Mucosa of descending colon (tissue), 3 donors: Measurements from ENCODE around the gene HCCS. TPM values are rescaled to one million over a fixed set of nuclear protein-coding genes. Genes with fewer than 3 reads are reported as not detected.

Experiments used
- ATAC-seq: fragments of 200-7000 bp; cut with Tn5 transposase; one replicate; pipeline ENCODE4 v1.9.1; 2020; ENCODE audit warnings: mild to moderate bottlenecking, moderate library complexity
- DNase-seq, 3 donors: peaks; one replicate each; pipeline ENCODE4 v3.0.0-alpha.2; 2020
- H3K36me3 ChIP-seq: fragments of 200-600 bp; one replicate; pipeline ENCODE4 v1.8.0; 2021; ENCODE audit warnings: low read depth, mild to moderate bottlenecking
- H3K4me1 ChIP-seq: fragments of 200-600 bp; one replicate; pipeline ENCODE4 v1.8.0; 2021; ENCODE audit warnings: low read depth, mild to moderate bottlenecking
- H3K4me3 ChIP-seq: fragments of 200-600 bp; one replicate; pipeline ENCODE4 v1.8.0; 2021; ENCODE audit warnings: mild to moderate bottlenecking
- H3K9me3 ChIP-seq: fragments of 200-600 bp; one replicate; pipeline ENCODE4 v1.8.0; 2021; ENCODE audit warnings: mild to moderate bottlenecking
- intact Hi-C, 2 donors: fragments of 100-400 bp; cut with DNase I in 1 of 2; cut with micrococcal nuclease in 1 of 2; formaldehyde crosslinking; loops; one replicate each; pipeline versions ENCODE4 v1.11.0 to v1.11.1; 2022; cut with DNase I, micrococcal nuclease
- total RNA-seq, 3 donors: library from RNA; stranded (reverse); fragmentation: NEBNext Ultra II Directional in 2 of 3; extraction: Animal tissue kit (Norgen Biotek cat#: 25700) in 2 of 3; gene quantifications; one replicate each; pipeline versions ENCODE4 v1.2.1 to v1.2.4, GENCODE V29; 2021 to 2023
- TF ChIP-seq, protein P1 (sequence below): fragments of 200-600 bp; IDR thresholded peaks from one replicate; pipeline ENCODE4 v1.8.0; 2022; ENCODE audit warnings: antibody characterized with exemption, mild to moderate bottlenecking
- donor health status: DM: no; HTN: no; CAD: no; lungs with moderate emphysema.
- donor health status: DM: no; HTN: no; CAD: no.
- donor health status: DM: no; HTN: yes; CAD: no.

The HCCS gene
- total RNA-seq, 3 donors from 2014 or later, result 36.4 to 42.5 (median 39.7) TPM

DNA sequence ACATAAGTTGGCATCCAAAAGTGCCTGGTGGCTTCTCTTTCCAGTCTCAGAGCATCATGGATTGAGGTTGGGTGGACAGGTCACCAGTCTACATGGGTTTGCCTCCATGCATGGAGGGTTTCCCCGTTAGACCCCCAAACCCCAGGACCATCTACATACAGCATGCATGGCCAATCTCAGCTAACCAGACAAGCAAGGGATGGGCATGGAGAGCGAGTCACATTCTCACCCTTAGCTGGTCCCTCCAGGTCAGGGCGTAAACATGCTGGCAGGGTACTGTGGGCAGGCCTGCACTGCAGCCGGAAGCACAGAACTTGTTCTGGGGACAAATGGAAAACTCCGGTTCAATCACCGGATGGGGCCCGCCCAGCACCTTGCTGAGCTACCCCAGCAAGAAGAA lies 37.3 kb downstream of the HCCS start:
- no peaks in the 10 kb centered on the region for H3K4me1 ChIP-seq
- no peaks in the 10 kb centered on the region for H3K9me3 ChIP-seq
- no peaks in the 10 kb centered on the region for H3K36me3 ChIP-seq
- TF ChIP-seq, protein P1, sequence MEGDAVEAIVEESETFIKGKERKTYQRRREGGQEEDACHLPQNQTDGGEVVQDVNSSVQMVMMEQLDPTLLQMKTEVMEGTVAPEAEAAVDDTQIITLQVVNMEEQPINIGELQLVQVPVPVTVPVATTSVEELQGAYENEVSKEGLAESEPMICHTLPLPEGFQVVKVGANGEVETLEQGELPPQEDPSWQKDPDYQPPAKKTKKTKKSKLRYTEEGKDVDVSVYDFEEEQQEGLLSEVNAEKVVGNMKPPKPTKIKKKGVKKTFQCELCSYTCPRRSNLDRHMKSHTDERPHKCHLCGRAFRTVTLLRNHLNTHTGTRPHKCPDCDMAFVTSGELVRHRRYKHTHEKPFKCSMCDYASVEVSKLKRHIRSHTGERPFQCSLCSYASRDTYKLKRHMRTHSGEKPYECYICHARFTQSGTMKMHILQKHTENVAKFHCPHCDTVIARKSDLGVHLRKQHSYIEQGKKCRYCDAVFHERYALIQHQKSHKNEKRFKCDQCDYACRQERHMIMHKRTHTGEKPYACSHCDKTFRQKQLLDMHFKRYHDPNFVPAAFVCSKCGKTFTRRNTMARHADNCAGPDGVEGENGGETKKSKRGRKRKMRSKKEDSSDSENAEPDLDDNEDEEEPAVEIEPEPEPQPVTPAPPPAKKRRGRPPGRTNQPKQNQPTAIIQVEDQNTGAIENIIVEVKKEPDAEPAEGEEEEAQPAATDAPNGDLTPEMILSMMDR, result no peak
- DNase-seq, result no peak
- ATAC-seq, result no peak
- H3K4me3 ChIP-seq, result no peak overlapping the region
- intact Hi-C loops, result loop anchor here in 1 of 2 donors (10.0 kb wide), 1 partner anchor 386 kb away; no protein-coding TSS in a partner anchor

DNA sequence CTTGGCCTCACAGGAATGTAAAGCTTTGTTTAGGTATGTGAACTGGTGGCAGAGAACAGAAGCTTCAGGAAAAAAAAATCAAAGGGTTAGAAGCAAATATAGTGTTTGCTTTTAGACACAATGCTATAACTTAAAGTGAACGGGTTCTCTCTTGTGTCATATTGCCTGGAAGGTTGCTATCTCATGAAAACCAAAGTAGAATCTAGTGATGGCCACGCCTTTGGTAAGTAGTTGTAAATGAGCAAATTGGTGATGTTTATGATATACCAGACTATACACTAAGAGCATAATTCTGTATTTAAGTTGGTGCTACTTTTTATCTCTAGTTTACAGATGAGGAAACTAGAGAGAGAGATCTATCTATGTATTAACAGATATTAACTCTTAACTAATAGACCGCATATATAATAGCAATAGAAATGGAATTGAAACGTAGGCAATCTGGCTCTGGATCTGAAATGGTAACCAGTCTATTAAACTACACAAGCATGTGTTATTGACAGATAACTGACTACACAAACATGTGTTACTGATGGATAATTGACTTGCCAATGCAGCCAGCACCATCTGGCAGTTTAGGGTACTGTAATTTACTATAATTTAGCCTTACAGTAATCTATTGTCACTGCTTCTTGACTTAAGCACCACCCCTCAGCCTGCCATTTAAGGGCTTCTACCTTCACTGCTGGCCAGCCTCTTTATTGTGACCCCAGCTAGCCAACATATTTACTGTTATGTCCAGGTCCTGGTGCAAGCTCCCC lies 40.8 kb downstream of the HCCS start:
- TF ChIP-seq, protein P1, result no peak
- Histone ChIP-seq H3K36me3 (no peaks in the 10 kb centered on the region), H3K9me3 (no peaks in the 10 kb centered on the region), H3K4me3 (no peak overlapping the region), H3K4me1 (no peaks in the 10 kb centered on the region)
- intact Hi-C loops, result no loop called here
- no peak for DNase-seq
- ATAC-seq, result peak; percentile 84

DNA sequence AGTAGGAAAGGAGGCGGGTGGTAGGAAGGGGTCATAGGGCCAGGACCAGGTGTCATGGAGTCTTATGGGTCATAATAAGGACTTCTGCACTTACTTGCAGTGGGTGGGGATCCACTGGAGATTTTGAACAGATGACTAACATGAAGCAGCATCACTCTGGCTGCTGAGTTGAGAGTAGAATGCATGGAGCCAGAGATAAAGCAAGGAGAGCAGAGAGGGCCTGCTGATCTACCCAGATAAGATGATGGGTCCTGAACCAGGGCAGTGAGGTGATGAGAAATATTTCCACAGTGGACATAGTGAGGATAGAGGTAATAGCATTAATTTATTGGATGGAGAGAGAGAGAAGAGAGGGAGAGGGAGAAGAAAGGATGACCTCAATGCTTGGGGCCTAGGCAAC lies 48.0 kb downstream of the HCCS start:
- Histone ChIP-seq H3K4me1 (no peaks in the 10 kb centered on the region), H3K36me3 (no peaks in the 10 kb centered on the region), H3K9me3 (no peaks in the 10 kb centered on the region), H3K4me3 (no peak overlapping the region)
- TF ChIP-seq, protein P1, result no peak
- intact Hi-C loops, result no loop called here
- ATAC-seq (no peak), DNase-seq (no peak)

- no peak overlapping the region for H3K4me3 ChIP-seq
- TF ChIP-seq, protein P1, result no peak
- H3K36me3 ChIP-seq, result no peaks in the 10 kb centered on the region
- intact Hi-C loops, result no loop called here
- no peak for DNase-seq
- no peak for ATAC-seq
- no peaks in the 10 kb centered on the region for H3K9me3 ChIP-seq
- no peaks in the 10 kb centered on the region for H3K4me1 ChIP-seq
Observed at GRCh38 chrX:11164433-11164832, 53.3 kb downstream of the HCCS start.

- no peak for ATAC-seq
- intact Hi-C loops, result no loop called here
- TF ChIP-seq, protein P1, result no peak
Observed at GRCh38 chrX:11171956-11172355, 60.8 kb downstream of the HCCS start.

More at GRCh38 chrX:11171956-11172355, 60.8 kb downstream of the HCCS start:
- no peaks in the 10 kb centered on the region for H3K36me3 ChIP-seq
- no peak overlapping the region for H3K4me3 ChIP-seq
- no peaks in the 10 kb centered on the region for H3K4me1 ChIP-seq
- H3K9me3 ChIP-seq, result no peaks in the 10 kb centered on the region
- DNase-seq, result no peak
